Measurements from ENCODE around the gene MSI2.

MSI2 gene

GRCh38 chr17:57724729-57725125 lies 468.4 kb downstream of the MSI2 start:
- ATAC-seq: no peak
- no peak for TF ChIP-seq CREB5 (CRISPR knock-in tag; IDR thresholded peaks at IDR 0.05; ENCODE audit: low read depth)
- no peak for TF ChIP-seq ZC3H10 (CRISPR knock-in tag; IDR thresholded peaks at IDR 0.05)

GRCh38 chr17:57726213-57726790 lies 470.0 kb downstream of the MSI2 start:
- no peak for ATAC-seq
- TF ChIP-seq POU6F1 (CRISPR knock-in tag; IDR thresholded peaks at IDR 0.05; ENCODE audit: borderline replicate concordance, low read depth): no peak
- no peak for TF ChIP-seq BACH2 (CRISPR knock-in tag; IDR thresholded peaks at IDR 0.05; ENCODE audit: borderline replicate concordance)
- no peak for TF ChIP-seq ARNTL (CRISPR knock-in tag; IDR thresholded peaks at IDR 0.05; ENCODE audit: borderline replicate concordance, low read depth)
- no peak for TF ChIP-seq ISL1 (CRISPR knock-in tag; IDR thresholded peaks at IDR 0.05)
- TF ChIP-seq SNAI2 (CRISPR knock-in tag; IDR thresholded peaks at IDR 0.05): no peak
- no peak for TF ChIP-seq CREB5 (CRISPR knock-in tag; IDR thresholded peaks at IDR 0.05; ENCODE audit: low read depth)
- TF ChIP-seq TOX (CRISPR knock-in tag; IDR thresholded peaks at IDR 0.05; ENCODE audit: borderline replicate concordance): no peak
- TF ChIP-seq ZNF8 (CRISPR knock-in tag; IDR thresholded peaks at IDR 0.05): no peak
- TF ChIP-seq ZFP3 (CRISPR knock-in tag; IDR thresholded peaks at IDR 0.05): no peak
- TF ChIP-seq CSDC2 (CRISPR knock-in tag; IDR thresholded peaks at IDR 0.05): no peak
- no peak for TF ChIP-seq TCF4 (CRISPR knock-in tag; IDR thresholded peaks at IDR 0.05; ENCODE audit: borderline replicate concordance)
- TF ChIP-seq ZNF565 (CRISPR knock-in tag; conservative IDR thresholded peaks at IDR 0.05; ENCODE audit: low read depth): no peak
- no peak for TF ChIP-seq PATZ1 (CRISPR knock-in tag; IDR thresholded peaks at IDR 0.05; ENCODE audit: borderline replicate concordance)

GRCh38 chr17:57726838-57727237 lies 470.5 kb downstream of the MSI2 start:
- TF ChIP-seq BACH2 (CRISPR knock-in tag; IDR thresholded peaks at IDR 0.05; ENCODE audit: borderline replicate concordance) (no peak), RARB (CRISPR knock-in tag; IDR thresholded peaks at IDR 0.05) (no peak), ARNTL (CRISPR knock-in tag; IDR thresholded peaks at IDR 0.05; ENCODE audit: borderline replicate concordance, low read depth) (no peak), TOX (CRISPR knock-in tag; IDR thresholded peaks at IDR 0.05; ENCODE audit: borderline replicate concordance) (no peak), ZNF8 (CRISPR knock-in tag; IDR thresholded peaks at IDR 0.05) (no peak), POU6F1 (CRISPR knock-in tag; IDR thresholded peaks at IDR 0.05; ENCODE audit: borderline replicate concordance, low read depth) (no peak), ZNF565 (CRISPR knock-in tag; conservative IDR thresholded peaks at IDR 0.05; ENCODE audit: low read depth) (no peak), CSRNP3 (CRISPR knock-in tag; IDR thresholded peaks at IDR 0.05) (no peak), CSDC2 (CRISPR knock-in tag; IDR thresholded peaks at IDR 0.05) (no peak), ZNF70 (CRISPR knock-in tag; IDR thresholded peaks at IDR 0.05) (no peak), PATZ1 (CRISPR knock-in tag; IDR thresholded peaks at IDR 0.05; ENCODE audit: borderline replicate concordance) (no peak), ESRRG (CRISPR knock-in tag; IDR thresholded peaks at IDR 0.05) (no peak), SNAI2 (CRISPR knock-in tag; IDR thresholded peaks at IDR 0.05) (no peak), ZFP3 (CRISPR knock-in tag; IDR thresholded peaks at IDR 0.05) (no peak), TCF4 (CRISPR knock-in tag; IDR thresholded peaks at IDR 0.05; ENCODE audit: borderline replicate concordance) (no peak), GLIS3 (CRISPR knock-in tag; IDR thresholded peaks at IDR 0.05) (no peak), OSR1 (CRISPR knock-in tag; IDR thresholded peaks at IDR 0.05) (no peak), PPARA (CRISPR knock-in tag; IDR thresholded peaks at IDR 0.05; ENCODE audit: borderline replicate concordance) (no peak), TSHZ2 (CRISPR knock-in tag; IDR thresholded peaks at IDR 0.05) (no peak), ZC3H10 (CRISPR knock-in tag; IDR thresholded peaks at IDR 0.05) (no peak)
- ATAC-seq: no peak
